K562 (cell line): Measurements from ENCODE around the gene PEAR1. TPM values are rescaled to one million over a fixed set of nuclear protein-coding genes. Genes with fewer than 3 reads are reported as not detected.

ENCODE experiments used
- CC2D1A ChIP-seq: fragments of 450-650 bp; IDR thresholded peaks from 2 replicates; pipeline ENCODE4 v1.6.1; 2017; ENCODE audit warnings: mild to moderate bottlenecking
- HBP1 ChIP-seq: fragments of 450-650 bp; formaldehyde crosslinking; IDR thresholded peaks from 2 replicates; pipeline ENCODE4 v1.4.0; 2022; ENCODE audit warnings: missing genetic modification characterization
- MGA ChIP-seq: fragments of 450-650 bp; IDR thresholded peaks from 2 replicates; pipeline ENCODE4 v1.6.1; 2016; ENCODE audit warnings: mild to moderate bottlenecking, moderate library complexity
- POLR3A ChIP-seq: IDR thresholded peaks from 2 replicates; pipeline ENCODE4 v1.6.1; 2011; ENCODE audit warnings: borderline replicate concordance, mild to moderate bottlenecking, moderate library complexity; ENCODE audit not compliant: insufficient read length, insufficient read depth; ENCODE audit errors: extremely low read depth
- THRB ChIP-seq: fragments of 450-650 bp; formaldehyde crosslinking; conservative IDR thresholded peaks from 2 replicates; pipeline ENCODE4 v1.4.0; 2022; ENCODE audit warnings: mild to moderate bottlenecking, missing genetic modification characterization
- ZNF274 ChIP-seq: IDR thresholded peaks from 2 replicates; pipeline ENCODE4 v1.6.1; 2011; ENCODE audit warnings: low read depth, mild to moderate bottlenecking, low read length, moderate library complexity, borderline replicate concordance
- ZNF586 ChIP-seq: fragments of 450-650 bp; formaldehyde crosslinking; conservative IDR thresholded peaks from 2 replicates; pipeline ENCODE4 v1.4.0; 2020; ENCODE audit warnings: mild to moderate bottlenecking, moderate library complexity
- ZNF740 ChIP-seq, 3 experiments: fragments of 200-800 bp in 1 of 3; sonication (Bioruptor generic) in 1 of 3; sonication (generic) in 1 of 3; formaldehyde crosslinking in 1 of 3; IDR thresholded peaks; 2 replicates each; pipeline versions ENCODE4 v1.6.1 to v1.8.0; 2016 to 2022; ENCODE audit warnings: mild to moderate bottlenecking in 2 of 3, missing compliant biosample characterization in 2 of 3, missing genetic modification characterization in 2 of 3, missing genetic modification reagents in 1 of 3
- polyA plus RNA-seq, 8 experiments: library from polyadenylated mRNA; depleted of rRNA in 4 of 8; stranded (reverse) in 5 of 8; unstranded in 3 of 8; fragments of >200 nt; fragmentation: Nextera tagmentation in 2 of 8; fragmentation: Illumina TruSeq in 1 of 8; extraction: Ambion mirVana in 2 of 8; extraction: Trizol in 1 of 8; gene quantifications; 2 replicates each; pipeline versions ENCODE4 v1.2.1 to v1.2.3, GENCODE V29; 2011 to 2014; ENCODE audit warnings: inconsistent platforms in 1 of 8, missing spikeins in 1 of 8
- total RNA-seq, 7 experiments: library from RNA; depleted of rRNA in 6 of 7; stranded (reverse); fragments of >200 nt in 6 of 7; fragmentation: Illumina TruSeq in 2 of 7; extraction: Trizol in 2 of 7; gene quantifications; 2 replicates each; pipeline versions ENCODE4 v1.2.1 to v1.2.3, GENCODE V29; 2011 to 2021; ENCODE audit warnings: low replicate concordance in 1 of 7

PEAR1 gene
- total and polyA plus RNA-seq, 9 of the 15 experiments (the other 6 are each of a cell fraction or from before 2014, with no cell fraction given): 0.87 to 13.9 (median 6.1) TPM

GRCh38 chr1:156860628-156861423, 32.7 kb upstream of the PEAR1 start, which contains the start of gene NTRK1 (continued):
- TF ChIP-seq ZNF586 (CRISPR knock-in tag) (no peak), HBP1 (no peak), CC2D1A (no peak), ZNF740 (CRISPR knock-in tag; IDR thresholded peaks at IDR 0.05) (0 out of 2 replicates have a peak, but pooled peaks have one; percentile 58), ZNF740 (tag; IDR thresholded peaks at IDR 0.05) (no peak; a peak in 1 of 4 replicates), POLR3A (no peak), ZNF274 (no peak), MGA (peak; percentile 64), THRB (CRISPR knock-in tag) (no peak)
